Stimulated activated CD4-positive, alpha-beta T cell treated with anti-CD3 and anti-CD28 coated beads, Interleukin-4, amount 100 ng/mL, for 48 hours (primary cell): ENCODE data around the gene RAN.
"Not testable (repeated sequence)": the region's sequence is repeated elsewhere in the genome, so short reads cannot be mapped to it uniquely, and the experiment has no call there.

Experiments used
- DNase-seq, 2 donors: peaks; one replicate each; pipeline ENCODE4 v3.0.0-alpha.2; 2020; ENCODE audit warnings: low read depth in 2 of 2

RAN gene

DNA sequence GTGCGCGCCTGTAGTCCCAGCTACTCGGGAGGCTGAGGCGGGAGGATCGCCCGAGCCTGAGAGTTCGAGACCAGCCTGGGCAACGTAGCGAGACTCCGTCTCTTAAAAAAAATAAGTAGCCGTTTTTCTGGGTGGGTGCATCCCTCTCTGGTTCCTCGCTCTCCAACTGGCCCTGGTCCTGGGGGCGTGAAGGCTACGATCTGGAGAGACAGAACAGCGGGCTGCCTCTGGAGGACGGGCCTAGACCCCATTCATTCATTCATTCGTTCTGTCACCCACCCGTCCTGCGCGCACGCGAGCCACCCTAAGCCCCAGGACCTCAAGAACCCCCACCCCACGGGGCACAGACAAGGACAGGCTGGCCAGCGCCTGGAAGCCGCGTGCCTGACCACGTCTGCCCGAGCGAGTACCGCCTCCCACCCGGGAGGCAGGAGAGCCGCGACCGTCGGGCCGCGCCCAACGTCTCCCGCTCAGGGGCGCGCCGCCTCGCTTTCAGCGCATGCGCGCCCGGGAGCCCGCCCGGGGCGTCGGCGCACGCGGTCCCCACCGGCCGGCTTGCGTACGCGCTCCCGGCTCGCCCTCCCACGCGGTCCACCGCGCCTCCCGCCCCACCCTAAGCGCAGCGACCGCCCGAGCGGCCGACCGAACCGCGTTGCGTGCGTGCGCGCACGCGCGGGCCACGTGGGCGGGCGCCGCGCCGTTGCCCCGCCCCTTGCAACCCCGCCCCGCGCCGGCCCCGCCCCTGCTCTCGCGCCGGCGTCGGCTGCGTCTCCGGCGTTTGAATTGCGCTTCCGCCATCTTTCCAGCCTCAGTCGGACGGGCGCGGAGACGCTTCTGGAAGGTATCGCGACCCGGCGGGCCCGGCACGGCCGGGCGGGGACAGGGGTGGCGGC is at the start of gene RAN:
RAN (plus strand) TSS at position 781 of the 893 bp plus-strand sequence. CDS start 528 bp downstream, outside the sequence.
- DNase-seq = peak; percentile 89 to 93

DNA sequence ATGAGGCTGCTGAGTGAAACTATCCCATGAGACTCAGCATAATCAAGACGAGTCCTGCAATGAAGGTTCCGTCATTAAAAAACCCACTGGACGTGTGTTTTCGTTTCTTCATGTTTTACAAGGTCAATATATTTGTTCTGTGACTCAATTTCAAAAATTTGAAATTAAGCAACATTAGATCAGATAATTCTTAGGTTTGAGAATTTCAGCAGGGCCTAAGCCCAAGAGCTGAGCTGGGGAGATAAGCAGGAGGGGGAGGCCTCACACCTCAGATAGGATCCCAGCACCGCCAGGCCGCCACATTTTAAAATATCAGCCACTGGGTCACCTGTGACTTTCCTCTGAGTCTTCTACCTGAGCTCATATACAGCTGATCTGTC is 46.1 kb upstream of the RAN start:
- DNase-seq = no peak

DNA sequence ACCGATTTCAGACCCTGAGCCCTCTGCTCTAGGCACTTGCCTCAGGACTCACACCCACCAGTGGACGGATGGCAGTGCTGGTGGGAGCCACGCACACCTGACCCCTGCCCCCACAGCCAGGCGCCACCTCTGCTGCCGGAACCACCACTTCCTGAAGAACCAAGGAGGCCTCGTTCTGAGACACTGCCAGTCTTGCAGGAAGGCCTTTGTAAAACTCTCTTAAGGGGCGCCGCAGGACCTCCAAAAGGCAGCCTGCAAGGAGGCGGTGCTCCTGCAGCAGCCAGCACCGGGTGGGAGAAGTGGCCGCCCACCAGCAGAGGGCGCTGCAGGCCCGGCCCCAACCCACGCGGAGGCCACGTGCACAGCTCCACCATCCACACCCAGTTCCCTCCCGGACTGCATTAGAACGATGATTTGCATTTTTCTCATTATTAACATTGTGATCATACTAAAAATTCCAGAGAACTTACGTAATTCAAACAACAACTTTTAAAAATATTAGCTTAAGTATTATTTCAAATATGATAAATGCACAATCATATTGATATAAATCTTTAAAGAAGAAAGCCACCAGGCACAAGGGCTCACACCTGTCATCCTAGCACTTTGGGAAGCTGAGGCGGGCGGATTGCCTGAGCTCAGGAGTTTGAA is 45.6 kb upstream of the RAN start:
- peak; percentile 63 to 74 for DNase-seq

DNA sequence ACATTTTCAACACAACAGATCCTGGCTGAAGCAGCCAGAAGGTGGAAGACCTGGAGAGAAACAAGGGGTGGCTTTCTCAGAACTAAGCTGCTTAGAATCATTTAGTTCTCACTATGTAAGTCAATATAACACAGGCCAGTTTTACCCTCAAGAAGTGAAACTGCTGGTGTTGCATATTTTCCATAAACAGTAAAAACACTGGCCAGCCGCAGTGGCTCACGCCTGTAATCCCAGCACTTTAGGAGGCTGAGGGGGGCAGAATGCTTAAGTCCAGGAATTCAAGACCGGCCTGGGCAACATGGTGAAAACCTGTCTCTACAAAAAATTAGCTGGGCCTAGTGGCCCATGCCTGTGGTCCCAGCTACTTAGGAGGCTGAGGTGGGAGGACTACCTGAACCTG is 44.4 kb upstream of the RAN start:
- DNase-seq = no peak

DNA sequence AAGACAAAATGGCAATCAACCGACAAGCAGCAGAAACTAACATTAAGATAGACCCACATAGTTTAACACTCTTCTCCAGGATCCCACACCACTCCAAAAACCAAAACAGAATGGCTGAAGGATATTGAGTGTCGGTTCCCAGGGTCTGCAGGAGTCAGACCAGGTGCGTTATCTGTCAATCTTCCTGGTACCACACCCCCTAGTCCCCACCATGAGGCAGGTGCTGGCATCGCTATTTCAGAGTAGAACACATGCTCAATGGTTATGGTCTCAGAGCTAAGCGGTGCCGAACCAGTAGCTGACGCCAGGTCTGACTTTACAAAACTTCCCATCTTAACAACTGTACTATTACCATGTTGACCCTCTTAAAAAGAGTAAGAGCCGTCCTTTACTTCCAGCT is 43.0 kb upstream of the RAN start:
- no peak for DNase-seq

DNA sequence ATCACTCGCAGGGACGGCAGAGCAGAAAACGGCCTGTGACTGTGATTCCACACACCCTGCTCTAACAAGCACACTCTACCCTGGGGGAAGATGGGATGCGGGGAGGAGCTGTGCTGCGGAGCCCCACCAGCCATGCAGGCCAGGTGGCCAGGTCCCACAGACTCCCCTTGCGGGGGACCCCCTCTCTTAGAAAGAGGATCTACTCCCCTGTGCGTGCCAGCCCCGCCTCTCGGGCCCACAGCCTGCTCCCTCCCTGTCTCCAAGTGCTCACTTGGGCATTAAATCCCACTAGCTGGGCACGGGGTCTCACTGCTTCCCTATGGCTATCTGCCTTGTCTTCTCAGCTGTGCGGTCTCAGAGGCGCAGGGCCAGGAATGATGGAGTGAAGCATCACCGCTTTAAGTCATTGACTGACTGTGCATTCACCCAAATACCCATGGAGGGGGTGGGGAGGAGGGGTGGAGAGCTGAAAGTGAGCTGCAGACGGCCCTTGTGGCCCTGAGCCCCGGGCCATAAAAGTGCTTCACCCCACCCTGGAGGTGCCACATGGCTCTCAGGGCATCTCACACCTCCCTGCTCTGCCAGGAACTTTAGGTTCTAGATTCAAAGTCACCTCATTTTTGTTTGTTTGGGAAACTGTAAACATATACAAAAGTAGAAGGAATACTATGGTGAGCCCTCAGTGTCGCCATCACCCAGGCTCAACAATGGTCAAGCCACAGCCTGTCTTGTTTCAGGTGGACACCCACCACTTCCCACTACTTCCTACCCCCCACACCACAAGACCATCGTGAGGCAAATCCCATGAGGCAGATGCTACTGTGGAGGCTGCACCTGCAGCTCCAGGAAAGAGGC is 42.2 kb upstream of the RAN start:
- DNase-seq = no peak

DNA sequence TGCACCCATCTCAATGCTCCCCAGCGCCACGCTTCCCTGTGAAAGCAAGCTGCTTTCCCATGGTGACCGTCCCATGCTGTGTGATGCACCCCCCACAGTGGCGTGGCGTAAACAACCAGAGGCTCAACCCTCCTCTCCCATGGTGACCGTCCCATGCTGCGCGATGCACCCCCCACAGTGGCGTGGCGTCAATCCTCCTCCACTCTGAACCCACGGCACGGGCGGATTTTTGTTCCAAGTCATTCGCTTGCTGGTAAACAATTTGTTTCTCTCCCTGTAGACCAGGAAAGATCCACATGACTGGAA is 41.7 kb upstream of the RAN start:
- DNase-seq = no peak

DNA sequence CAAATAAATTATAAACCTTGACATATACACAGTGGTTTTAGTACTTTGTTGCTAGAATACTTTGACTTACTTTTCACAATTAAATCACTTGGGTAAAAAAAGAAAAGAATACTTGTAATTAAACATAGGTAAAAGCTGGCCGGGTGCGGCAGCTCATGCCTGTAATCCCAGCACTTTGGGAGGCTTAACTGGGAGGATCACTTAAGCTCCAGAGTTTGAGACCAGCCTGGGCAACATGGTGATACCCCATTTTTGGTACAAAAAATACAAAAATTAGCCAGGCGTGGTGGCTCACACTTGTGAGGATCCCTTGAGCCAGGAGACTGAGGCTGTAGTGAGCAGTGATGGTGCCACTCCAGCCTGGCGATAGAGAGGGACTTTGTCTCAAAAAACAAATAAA is 40.6 kb upstream of the RAN start:
- DNase-seq = no peak

DNA sequence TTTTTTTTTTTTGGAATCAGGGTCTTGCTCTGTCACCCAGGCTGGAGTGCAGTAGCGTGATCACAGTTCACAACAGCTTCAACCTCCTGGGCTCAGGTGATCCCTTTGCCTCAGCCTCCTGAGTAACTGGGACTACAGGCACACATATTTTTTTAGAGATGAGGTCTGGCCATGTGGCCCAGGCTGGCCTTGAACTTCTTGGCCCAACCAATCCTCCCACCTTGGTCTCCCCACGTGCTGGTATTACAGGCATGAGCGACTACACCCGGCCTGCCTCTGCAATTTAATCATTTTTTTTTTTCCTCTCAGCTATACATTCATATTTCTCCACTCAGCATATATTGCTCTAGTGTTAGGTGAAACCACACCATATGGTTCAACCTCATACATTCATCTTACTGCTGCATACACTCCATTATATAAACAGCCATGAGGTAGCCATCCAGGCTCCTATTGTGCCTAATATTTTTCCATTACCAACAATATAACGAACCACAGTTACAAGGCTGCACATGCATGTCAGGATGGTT is 39.9 kb upstream of the RAN start:
- no peak for DNase-seq

DNA sequence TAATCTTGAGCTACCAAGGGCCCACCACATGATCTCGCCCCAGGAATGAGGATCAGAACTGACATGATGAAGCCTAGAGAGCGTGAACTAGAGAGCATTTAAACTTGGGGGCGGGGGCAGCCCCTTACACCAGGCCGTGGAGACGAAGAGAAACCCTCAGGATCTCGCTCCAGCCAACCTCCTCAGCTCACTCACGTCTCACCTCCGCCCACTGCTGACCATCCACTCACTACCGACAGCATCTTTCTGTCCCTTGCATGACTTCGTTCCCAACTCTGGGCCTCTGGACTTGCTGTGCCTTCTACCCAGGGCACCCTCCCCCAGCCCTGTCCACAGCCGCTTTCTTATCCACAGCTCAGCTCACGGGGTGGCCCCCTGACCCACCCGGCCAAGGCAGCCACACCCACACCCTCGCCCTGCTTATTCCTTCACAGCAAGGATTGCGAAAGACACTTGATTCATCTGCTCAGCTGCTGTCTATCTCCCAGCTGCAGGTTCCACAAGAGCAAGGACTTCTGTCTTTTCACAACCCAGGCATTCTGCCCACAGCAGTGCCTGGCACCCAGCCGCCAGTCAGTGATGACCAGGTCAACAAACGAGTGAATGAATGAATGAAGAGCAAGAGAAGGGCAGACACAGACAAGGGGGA is 39.2 kb upstream of the RAN start:
- no peak for DNase-seq

DNA sequence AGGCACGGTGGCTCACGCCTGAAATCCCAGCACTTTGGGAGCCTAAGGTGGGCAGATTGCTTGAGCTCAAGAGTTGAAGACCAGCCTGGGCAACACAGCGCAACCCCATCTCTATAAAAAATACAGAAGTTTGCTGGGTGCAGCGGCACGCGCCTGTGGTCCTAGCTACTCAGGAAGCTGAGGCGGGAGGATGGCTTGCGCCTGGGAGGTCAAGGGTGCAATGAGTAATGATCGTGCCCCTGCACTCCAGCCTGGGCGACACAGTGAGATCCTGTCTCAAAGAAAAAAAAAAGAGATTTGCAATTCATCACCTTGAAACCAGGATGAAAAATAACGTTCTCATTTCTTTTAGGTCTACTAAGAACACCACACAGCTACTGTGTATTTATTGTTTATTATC is 36.9 kb upstream of the RAN start:
- no peak for DNase-seq

DNA sequence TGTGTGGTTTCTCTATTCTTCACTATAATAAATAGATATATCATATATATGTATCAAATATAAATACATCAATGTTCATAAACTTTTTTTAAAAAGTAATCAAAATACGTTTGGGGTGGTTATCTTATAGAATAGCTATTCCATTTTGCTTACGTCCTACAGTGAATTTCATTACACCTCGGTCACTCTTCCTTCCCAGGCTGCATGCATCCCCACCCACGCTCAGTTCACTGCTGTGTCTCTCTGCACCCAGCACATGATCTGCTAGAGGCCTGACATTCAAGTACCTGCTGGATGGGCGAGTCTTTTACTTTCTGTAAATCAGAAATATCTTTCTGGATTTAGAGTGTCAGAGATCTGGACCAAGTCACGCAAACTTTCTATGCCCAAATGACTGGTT is 36.4 kb upstream of the RAN start:
- DNase-seq = no peak

DNA sequence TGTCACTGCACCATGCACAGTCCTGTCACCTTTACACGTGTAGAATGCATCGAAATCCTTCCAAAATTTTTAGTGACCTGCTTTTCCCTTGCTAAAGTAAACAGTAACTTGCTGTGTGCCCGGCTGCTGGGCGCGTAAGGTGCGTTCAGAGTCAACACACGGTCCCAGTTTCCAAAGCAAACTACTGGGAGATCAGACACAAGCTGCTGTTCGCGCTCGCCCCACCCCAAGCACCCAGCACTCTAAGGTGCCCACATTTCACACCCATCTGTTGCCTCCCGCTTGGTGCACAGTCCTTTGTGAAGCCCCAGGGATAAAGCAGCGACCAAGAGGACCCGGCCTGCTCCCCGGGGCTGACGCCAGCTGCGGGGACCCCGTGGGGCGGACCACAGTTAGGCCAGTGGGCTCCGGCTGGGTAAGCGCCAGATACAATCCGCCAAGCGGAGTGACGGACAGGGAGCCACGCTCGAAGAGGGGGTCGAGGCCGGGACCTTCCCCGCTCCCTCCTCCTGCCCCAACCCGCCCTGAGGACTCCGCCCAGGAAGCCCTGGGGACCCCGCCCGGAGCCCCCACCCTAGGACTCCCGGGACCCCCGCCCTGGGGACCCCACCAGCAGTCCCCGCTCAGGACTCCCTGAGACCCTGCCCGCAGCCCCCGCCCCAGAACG is 33.4 kb upstream of the RAN start:
- DNase-seq = no peak

DNA sequence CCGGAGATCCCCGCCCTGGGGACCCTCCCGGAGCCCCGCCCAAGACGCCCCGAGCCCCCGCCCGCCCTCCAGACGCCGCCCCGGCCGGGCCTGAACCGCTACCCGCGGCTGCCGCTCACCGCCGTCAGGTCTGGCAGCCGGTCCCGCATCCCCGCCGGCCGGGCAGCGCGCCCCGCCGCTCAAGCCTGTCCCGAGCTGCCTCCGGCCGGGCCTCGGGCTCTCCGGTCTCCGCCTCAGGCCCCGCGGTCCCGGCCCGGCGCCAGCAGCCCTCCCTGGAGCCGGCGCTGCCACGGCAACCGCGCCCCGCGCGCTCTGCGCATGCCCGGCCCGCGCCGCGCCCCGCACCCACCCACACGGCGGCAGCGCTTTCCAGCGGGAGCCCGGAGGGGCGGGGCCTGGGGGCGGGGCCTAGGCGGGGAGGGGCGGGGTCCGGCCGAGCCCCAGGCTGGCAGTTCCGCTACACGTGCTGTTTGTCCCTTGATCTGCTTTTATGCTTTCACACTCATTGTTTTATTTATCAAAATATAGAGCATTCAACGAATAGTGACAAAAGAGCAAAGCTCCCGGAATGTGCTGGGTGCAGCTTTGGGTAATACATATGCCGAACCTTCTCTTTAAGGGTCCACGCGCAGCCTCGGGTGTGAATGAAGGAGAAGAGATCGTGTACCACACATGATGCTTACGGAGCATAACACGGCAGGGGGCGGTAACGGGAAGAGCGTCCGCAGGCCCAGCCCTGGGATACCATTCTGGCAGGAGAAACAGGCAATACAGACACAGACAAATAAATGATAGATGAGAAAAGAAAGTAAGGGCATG is 32.7 kb upstream of the RAN start, which contains the start of gene STX2:
STX2 (minus strand) TSS at position 300 of the 819 bp plus-strand sequence; CDS start at position 149, 151 bp downstream.
- peak; percentile 84 to 85 for DNase-seq

DNA sequence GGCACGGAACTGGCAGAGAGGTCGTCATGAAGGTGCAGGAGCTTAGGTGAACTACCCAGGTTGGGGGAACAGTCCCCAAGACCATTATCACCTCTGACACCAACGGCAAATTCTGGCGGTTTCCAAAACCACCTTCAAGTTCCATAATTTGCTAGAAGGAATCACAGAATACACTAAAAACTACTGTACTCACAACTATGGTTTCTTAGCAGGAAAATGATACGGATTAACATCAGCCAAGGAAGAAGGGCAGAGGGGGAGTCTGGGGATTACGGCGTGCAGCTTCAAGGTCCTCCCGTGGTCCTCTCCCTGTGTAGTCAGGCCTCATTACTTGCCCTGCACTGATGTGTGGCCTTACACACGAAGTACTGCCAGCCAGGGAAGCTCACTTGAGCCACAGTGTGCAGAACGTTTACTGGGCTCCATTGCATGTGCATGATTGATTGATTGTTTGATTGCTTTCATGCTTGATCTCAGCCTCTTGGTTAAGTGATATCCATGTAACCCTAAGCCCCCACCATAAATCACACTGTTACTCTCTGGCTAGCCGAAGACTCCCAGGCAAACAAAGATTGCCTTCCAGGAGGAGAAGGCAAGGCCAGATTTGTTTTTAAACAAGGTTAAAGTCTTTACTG is 32.0 kb upstream of the RAN start:
- DNase-seq = no peak

DNA sequence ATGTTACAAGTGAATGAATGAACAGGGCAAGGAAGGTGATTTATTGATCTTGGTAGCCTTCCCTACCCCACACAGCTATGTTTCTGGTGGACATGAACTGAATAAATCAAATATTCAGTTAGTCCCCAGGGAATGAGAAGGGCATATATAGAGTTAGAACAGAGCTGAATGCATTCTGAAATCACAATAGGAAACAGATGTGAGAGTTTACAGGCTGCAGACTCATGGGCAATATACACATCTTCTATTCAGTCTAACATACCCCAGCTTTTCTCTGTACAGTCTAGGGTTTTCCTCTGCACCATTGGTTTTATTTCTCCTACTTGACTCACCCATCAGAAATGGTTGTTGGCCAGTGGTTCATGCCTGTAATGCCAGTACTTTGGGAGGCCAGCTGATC is 25.5 kb upstream of the RAN start:
- DNase-seq = no peak

DNA sequence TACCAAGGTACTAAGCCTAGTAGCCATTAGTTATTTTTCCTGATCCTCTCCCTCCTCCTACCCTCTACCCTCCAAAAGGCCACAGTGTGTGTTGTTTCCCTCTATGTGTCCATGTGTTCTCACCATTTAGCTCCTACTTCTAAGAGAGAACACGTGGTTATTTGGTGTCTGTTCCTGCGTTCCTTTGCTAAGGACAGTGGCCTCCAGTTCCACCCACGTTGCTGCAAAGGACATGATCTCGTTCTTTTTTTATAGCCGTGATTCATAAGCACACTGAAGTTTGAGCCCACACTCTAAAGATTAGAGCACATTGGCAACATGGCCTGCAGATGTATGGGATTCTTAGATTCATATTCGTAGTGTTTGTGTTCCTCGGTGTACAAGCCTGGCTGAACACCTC is 24.8 kb upstream of the RAN start:
- no peak for DNase-seq

DNA sequence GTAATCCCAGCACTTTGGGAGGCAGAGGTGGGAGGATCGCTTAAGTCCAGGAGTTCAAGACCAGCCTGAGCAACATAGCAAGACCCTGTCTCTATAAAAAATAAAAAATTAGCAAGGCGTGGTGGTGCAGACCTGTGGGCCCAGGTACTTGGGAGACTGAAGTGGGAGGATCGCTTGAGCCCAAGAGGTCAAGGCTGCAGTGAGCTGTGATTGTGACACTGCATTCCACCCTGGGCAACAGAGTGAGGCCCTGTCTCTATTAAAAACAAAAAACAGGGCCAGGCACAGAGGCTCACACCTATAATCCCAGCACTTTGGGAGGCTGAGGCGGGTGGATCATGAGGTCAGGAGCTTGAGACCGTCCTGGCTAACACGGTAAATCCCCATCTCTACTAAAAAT is 23.8 kb upstream of the RAN start:
- not testable (repeated sequence) for DNase-seq

DNA sequence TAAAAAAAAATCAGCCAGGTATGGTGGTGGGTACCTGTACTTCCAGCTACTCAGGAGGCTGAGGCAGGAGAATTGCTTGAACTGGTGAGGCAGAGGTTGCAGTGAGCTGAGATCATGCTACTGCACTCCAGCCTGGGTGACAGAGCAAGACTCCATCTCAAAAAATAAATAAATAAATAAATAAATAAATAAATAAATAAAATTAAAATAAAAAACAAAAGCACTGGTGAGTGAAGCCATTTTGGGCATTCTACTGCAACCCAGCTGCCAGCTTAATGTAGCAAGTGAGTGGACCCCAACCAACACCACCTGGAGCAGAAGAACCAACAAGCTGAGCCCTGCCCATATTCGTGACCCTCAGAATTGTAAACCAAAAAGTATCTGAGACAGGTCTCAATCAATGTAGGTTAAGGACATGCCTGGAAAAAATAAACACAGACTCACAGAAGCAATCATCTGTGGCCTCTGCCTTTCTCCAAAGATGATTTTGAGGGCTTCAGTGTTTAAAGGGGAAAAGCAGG is 23.0 kb upstream of the RAN start:
- DNase-seq = not testable (repeated sequence)
